Peyer's patch (tissue), 4 donors: ENCODE measurements around the gene MED13L. TPM values are rescaled to one million over a fixed set of nuclear protein-coding genes. Genes with fewer than 3 reads are reported as not detected.

Experiments used
- DNase-seq, 3 donors: peaks; one replicate each; pipeline ENCODE4 v3.0.0-alpha.2; 2017 to 2019
- H3K27ac ChIP-seq, 4 donors: fragments of 200-600 bp; sonication (generic); one replicate each; pipeline ENCODE4 v1.5.1; 2016 to 2019
- H3K27me3 ChIP-seq, 2 donors: fragments of 200-600 bp; sonication (generic); one replicate each; pipeline ENCODE4 v1.5.1; 2019
- H3K36me3 ChIP-seq, 3 donors: fragments of 200-600 bp; sonication (generic); one replicate each; pipeline ENCODE4 v1.5.1; 2016 to 2019
- H3K4me1 ChIP-seq, 4 donors: fragments of 200-600 bp; sonication (generic); one replicate each; pipeline ENCODE4 v1.5.1; 2016 to 2019
- H3K4me3 ChIP-seq, 4 donors: fragments of 200-600 bp; sonication (generic); 1 replicate in 3 of 4; 2 replicates in 1 of 4; pipeline ENCODE4 v1.5.1; 2016 to 2019; ENCODE audit warnings: mild to moderate bottlenecking in 1 of 4
- H3K9me3 ChIP-seq, 4 donors: fragments of 200-600 bp; sonication (generic); one replicate each; pipeline ENCODE4 v1.5.1; 2016 to 2019; ENCODE audit warnings: mild to moderate bottlenecking in 1 of 4
- POLR2A ChIP-seq, 2 donors: fragments of 450-650 bp; IDR thresholded peaks; one replicate each; pipeline ENCODE4 v1.5.1; 2017; ENCODE audit warnings: antibody characterized with exemption in 2 of 2, mild to moderate bottlenecking in 2 of 2, moderate library complexity in 2 of 2
- total RNA-seq, 4 donors: library from RNA; depleted of rRNA; stranded (reverse); fragments of >200 nt; gene quantifications; one replicate each; pipeline ENCODE4 v1.1.0, GENCODE V29; 2016
- TF ChIP-seq, protein P1 (sequence below), 6 experiments: fragments of 450-650 bp in 4 of 6; fragments of 200-600 bp in 2 of 6; sonication (generic) in 1 of 6; IDR thresholded peaks; one replicate each; pipeline ENCODE4 v1.5.1; 2017 to 2019; ENCODE audit warnings: antibody characterized with exemption in 6 of 6, mild to moderate bottlenecking in 3 of 6, moderate library complexity in 1 of 6

The MED13L gene
- total RNA-seq, 4 donors from 2014 or later, result 127 to 181 (median 145) TPM

DNA sequence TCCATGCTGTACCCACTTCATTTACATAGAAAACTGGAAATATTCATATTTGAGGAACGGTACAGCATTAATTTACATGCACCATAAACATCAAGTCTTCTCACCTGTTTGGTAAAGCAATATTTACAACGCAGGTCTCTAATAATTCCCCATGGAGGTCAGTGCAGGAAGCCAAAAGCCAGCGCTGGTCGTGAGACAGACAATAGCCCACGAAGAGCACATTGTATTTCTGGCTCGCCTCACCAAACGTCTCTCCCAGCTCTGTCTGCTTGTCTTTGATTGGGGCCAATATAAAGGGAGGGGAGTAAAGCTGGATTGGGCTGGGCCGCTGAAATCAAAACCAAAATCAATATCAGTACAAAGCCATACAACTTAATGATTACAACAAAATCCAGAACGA lies 302.1 kb downstream of the MED13L start:
- peaks cover 0 to 74% (median under 1%) of the 10 kb centered on the region in 3 donors for H3K36me3 ChIP-seq
- H3K27ac ChIP-seq, result no peak overlapping the region
- no peaks in the 10 kb centered on the region for H3K4me1 ChIP-seq
- H3K9me3 ChIP-seq, result no peaks in the 10 kb centered on the region
- H3K27me3 ChIP-seq, result no peaks in the 10 kb centered on the region
- TF ChIP-seq, protein P1, sequence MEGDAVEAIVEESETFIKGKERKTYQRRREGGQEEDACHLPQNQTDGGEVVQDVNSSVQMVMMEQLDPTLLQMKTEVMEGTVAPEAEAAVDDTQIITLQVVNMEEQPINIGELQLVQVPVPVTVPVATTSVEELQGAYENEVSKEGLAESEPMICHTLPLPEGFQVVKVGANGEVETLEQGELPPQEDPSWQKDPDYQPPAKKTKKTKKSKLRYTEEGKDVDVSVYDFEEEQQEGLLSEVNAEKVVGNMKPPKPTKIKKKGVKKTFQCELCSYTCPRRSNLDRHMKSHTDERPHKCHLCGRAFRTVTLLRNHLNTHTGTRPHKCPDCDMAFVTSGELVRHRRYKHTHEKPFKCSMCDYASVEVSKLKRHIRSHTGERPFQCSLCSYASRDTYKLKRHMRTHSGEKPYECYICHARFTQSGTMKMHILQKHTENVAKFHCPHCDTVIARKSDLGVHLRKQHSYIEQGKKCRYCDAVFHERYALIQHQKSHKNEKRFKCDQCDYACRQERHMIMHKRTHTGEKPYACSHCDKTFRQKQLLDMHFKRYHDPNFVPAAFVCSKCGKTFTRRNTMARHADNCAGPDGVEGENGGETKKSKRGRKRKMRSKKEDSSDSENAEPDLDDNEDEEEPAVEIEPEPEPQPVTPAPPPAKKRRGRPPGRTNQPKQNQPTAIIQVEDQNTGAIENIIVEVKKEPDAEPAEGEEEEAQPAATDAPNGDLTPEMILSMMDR (IDR thresholded peaks at IDR 0.05), result no peak
- no peak for TF ChIP-seq POLR2A (IDR thresholded peaks at IDR 0.05)
- DNase-seq, result no peak
- H3K4me3 ChIP-seq, result no peak overlapping the region

DNA sequence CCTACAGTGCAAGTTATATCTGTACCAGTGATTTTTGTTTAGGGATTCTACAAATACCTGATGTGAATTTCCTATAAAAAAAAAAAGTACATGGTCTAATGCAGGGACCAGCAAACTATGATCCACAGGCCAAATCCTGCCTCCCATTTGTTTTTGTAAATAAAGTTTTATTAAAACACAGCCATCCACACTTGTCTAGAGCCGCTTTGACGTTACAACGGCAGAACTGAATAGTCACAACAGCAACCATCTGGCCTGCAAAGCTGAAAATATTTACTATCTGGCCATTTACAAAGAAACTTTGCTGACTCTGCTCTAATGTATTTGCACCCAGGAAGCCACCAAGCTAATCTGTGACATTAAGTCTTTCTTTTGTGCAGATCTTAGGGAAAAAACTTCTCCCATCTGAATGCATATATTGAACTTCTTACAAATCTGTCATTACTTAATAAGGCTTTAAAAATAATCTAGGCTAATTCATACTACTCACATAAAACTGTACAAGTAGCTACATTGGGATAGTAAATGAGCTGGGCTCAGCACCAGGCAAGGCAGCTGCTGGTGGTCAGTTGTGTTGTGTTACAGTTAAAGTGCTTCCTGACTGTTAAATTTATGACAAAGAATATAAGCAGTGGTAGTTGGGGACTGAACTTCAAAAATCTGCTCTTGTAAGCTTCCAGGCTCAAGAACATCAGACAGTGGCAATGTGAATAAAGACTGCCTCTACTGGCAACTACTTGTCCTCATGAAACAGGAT lies 303.3 kb downstream of the MED13L start:
- Histone ChIP-seq H3K36me3 (peaks cover 0 to 78% (median 2%) of the 10 kb centered on the region in 3 donors), H3K27ac (no peak overlapping the region), H3K4me1 (no peaks in the 10 kb centered on the region), H3K4me3 (no peak overlapping the region), H3K27me3 (no peaks in the 10 kb centered on the region), H3K9me3 (no peaks in the 10 kb centered on the region)
- DNase-seq, result no peak
- no peak for TF ChIP-seq POLR2A (IDR thresholded peaks at IDR 0.05)
- TF ChIP-seq, protein P1 (IDR thresholded peaks at IDR 0.05), result no peak

DNA sequence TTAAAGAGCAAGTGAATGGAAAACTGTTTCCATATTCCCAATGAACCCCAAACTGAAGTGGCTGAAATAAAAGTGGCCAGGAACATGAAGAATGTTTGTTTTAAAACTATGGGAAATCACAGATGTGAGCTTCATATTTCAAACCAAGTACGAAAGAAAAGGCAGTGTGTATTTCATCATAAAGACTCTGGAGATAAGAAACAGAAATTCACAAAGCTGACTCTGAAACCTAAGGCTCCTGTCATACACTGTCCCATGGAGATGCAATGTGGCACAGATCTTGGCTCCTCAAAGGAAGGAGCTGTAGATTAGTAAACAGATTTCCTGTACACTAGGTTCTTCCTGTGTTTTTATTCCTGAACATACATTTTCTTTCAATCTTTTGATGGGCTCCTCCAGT lies 304.4 kb downstream of the MED13L start:
- Histone ChIP-seq H3K27me3 (no peaks in the 10 kb centered on the region), H3K4me1 (no peaks in the 10 kb centered on the region), H3K9me3 (no peaks in the 10 kb centered on the region), H3K27ac (no peak overlapping the region), H3K36me3 (peaks cover 0 to 83% (median 2%) of the 10 kb centered on the region in 3 donors), H3K4me3 (no peak overlapping the region)
- DNase-seq, result no peak
- TF ChIP-seq, protein P1 (IDR thresholded peaks at IDR 0.05), result no peak
- no peak for TF ChIP-seq POLR2A (IDR thresholded peaks at IDR 0.05)

DNA sequence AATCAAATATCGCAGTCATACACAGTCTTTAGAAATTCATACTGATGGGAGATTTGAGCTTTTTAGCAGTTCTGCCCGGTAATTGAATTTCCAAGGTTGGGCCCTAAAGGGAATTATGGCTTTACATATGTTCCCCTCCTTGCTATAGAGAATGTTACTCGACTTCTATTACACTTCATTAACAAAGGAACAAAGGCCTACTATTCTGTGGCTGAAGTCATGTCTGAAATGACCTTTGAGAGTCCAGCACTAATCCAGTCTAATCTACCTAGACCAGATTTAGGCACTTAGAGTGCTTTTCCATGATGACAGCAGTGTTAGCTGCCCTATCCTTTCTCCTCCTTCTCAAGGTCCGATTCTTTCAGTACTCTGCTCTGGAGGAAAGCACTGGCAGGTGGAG lies 305.3 kb downstream of the MED13L start:
- TF ChIP-seq, protein P1 (IDR thresholded peaks at IDR 0.05), result no peak
- no peak for TF ChIP-seq POLR2A (IDR thresholded peaks at IDR 0.05)
- Histone ChIP-seq H3K36me3 (peaks cover 0 to 86% (median 2%) of the 10 kb centered on the region in 3 donors), H3K4me1 (no peaks in the 10 kb centered on the region), H3K27me3 (no peaks in the 10 kb centered on the region), H3K9me3 (no peaks in the 10 kb centered on the region), H3K4me3 (no peak overlapping the region), H3K27ac (no peak overlapping the region)
- no peak for DNase-seq

DNA sequence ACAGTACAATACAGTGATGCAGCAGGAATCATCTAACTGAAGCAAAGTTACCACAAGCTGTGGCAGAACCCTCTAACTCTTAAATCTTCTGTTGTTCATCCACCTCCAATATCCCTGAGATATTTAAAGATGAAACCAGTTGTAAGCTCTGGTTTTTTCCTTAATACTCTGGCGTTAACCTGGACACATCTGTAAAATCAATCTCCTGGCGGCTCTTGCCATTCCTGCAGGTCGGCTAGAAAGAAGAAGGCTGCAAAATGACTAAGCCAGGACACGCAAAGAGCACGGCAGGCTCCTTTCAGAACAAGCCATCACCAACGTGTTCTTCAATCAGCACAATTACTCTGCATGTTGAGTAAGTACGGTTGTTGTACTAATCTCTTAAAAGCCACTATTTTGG lies 309.3 kb downstream of the MED13L start:
- Histone ChIP-seq H3K4me1 (no peaks in the 10 kb centered on the region), H3K9me3 (no peaks in the 10 kb centered on the region), H3K36me3 (peaks cover 0 to 97% (median 2%) of the 10 kb centered on the region in 3 donors), H3K4me3 (no peak overlapping the region), H3K27me3 (no peaks in the 10 kb centered on the region), H3K27ac (no peak overlapping the region)
- no peak for DNase-seq
- no peak for TF ChIP-seq POLR2A (IDR thresholded peaks at IDR 0.05)
- TF ChIP-seq, protein P1 (IDR thresholded peaks at IDR 0.05), result no peak
